ENCODE results near the gene UPB1. TPM values are rescaled to one million over a fixed set of nuclear protein-coding genes. Genes with fewer than 3 reads are reported as not detected.

UPB1 gene
- total RNA-seq (0.75 TPM), polyA plus RNA-seq (ENCODE audit: insufficient read depth in 1 of 8, insufficient read length in 8 of 8, low replicate concordance in 1 of 8) (1 to 10 TPM in 1 of 8 donors, under 1 TPM in 7; 0.29 to 1.0 (median 0.53) TPM)
- long read RNA-seq, donor 1: 0 reads
- long read RNA-seq, donor 2: 0 reads
- long read RNA-seq, donor 3: 0 reads
- long read RNA-seq, donor 4: 0 reads
- long read RNA-seq, donor 5: 0 reads
- long read RNA-seq, donor 6: 0 reads
- long read RNA-seq, donor 7: 0 reads
- long read RNA-seq, donor 8: 0 reads
- long read RNA-seq, donor 9: 0 reads
- long read RNA-seq, donor 10: 0 reads
- long read RNA-seq, donor 11: 0 reads

DNA sequence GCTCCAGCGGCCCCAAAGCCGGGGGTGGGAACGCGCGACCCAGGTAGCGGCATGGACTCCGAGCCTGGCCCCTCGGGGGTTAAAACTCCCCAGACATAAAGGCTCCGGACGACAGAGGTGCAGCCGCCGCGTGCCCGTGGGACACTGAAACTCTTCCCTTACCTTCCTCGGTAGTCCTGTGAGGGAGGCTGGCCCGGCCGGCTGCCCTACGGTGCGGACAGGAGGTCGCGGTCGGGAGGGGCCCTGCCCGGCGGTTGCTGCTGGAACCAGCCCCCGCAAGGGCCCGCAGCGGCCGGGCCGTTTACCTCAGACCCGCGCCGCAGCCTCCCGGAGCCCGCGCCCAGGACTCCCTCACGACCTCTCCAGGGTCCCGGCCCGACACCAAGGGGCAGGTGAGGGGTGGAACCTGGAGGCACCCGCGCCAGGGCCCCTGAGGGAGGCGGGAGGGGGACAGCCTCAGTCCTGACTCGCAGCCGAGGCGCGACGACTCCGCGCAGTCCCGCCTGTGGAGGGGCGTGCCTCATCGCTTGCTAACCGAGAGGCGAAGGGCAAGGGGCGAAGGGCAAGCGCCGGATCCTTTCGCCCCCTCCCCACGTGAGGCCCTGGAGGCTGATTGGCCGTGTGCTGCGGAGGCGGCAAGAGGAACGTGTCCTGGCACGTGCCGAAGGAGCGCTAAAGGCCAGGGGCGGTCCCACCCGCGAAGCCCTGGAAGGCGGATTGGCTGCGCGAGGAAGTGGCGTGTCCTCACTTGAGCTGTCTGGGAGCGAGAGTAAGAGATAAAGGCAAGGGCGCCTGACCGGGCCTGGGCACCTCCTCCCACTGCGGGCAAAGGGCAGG, at the start of gene UPB1:
Gene UPB1 (plus strand): TSS at position 805 of the 837 bp plus-strand sequence. CDS start 72 bp downstream, outside the sequence.
- Histone ChIP-seq H3K9me3 (replicated peaks; ENCODE audit: control insufficient read depth, low read depth, low read length) (no peaks in the 10 kb centered on the region), H3K27me3 (ENCODE audit: control insufficient read depth, insufficient read depth, low read length) (peaks cover 38% of the 10 kb centered on the region), H3K36me3 (ENCODE audit: control insufficient read depth, insufficient read depth, low read length) (no peaks in the 10 kb centered on the region), H3K4me1 (ENCODE audit: control insufficient read depth, insufficient read depth, low read length) (peaks cover 7% of the 10 kb centered on the region), H3K27ac (ENCODE audit: low read length) (no peak within 1 kb of the TSS), H3K4me3 (ENCODE audit: low read length) (peak within 1 kb of the TSS; percentile 13)
- no peak for DNase-seq
- 23% methylated on average over 59 of the region's 76 CpGs for WGBS (ENCODE audit: insufficient coverage)

DNA sequence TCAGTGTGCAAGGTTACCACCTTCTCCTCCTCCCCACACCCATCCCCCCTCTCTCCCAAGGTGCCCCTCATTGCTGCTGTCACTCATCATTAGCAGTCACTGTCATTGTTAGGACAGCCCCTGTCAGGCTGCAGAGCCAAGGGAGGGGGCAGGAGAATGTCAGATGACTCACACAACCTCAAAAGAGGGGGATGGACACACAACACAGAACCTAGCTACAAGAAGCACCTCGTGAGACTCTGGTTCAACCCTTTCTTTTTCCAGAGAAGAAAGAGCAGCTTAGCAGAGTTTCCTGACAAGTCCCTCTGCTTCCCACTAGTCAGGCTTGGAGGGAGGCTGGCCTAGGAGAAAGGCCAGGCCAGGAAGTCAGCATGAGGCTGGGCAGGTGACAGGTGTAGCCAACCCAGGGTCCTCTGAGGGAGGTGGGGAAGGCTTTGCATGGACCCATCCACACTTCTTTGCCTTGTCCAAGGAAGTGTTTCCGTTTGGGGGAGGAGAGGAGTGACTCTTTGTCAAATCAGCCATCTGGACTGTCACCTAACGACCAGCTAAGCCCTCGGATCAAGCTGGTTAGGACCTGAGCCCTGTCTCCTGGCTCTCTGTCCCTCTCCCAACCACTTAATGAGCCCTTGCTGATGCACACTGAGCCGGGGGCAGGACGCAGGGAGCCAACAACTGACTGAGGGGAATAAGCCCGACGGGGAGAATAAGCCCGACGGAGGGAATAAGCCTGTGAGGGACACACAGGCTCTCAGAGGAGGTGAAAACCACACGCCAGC, 49.5 kb upstream of the UPB1 start:
- Histone ChIP-seq H3K27me3 (ENCODE audit: control insufficient read depth, insufficient read depth, low read length) (peaks cover 3% of the 10 kb centered on the region), H3K36me3 (ENCODE audit: control insufficient read depth, insufficient read depth, low read length) (peaks cover 19% of the 10 kb centered on the region), H3K4me1 (ENCODE audit: control insufficient read depth, insufficient read depth, low read length) (peaks cover 55% of the 10 kb centered on the region), H3K4me3 (ENCODE audit: low read length) (no peak overlapping the region), H3K9me3 (replicated peaks; ENCODE audit: control insufficient read depth, low read depth, low read length) (no peaks in the 10 kb centered on the region), H3K27ac (ENCODE audit: low read length) (no peak overlapping the region)
- 56% methylated on average over 9 of the region's 11 CpGs for WGBS (ENCODE audit: insufficient coverage)
- no peak for DNase-seq

DNA sequence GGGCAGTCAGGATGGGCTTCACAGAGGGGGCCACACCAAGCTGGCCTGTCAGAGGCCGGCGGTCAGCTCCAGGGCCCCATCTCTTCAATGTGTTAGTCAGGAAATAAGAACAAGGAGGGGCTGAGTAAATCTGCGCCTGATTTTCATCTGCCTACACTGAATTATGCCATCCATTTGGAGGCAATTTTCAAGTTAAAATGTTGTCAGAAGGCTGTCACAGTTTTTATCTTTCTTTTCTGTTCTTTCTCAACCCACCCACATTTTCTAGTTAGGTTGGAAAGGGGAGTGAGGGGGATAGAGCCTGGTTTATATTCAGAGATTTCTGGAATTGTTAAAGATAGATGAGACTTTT, 48.9 kb upstream of the UPB1 start:
- no peak for DNase-seq
- H3K36me3 ChIP-seq (ENCODE audit: control insufficient read depth, insufficient read depth, low read length): peaks cover 14% of the 10 kb centered on the region
- H3K27me3 ChIP-seq (ENCODE audit: control insufficient read depth, insufficient read depth, low read length): peaks cover 3% of the 10 kb centered on the region
- no CpG with 5 or more reads among the region's 3 CpGs for WGBS (ENCODE audit: insufficient coverage)
- H3K27ac ChIP-seq (ENCODE audit: low read length): no peak overlapping the region
- peaks cover 55% of the 10 kb centered on the region for H3K4me1 ChIP-seq (ENCODE audit: control insufficient read depth, insufficient read depth, low read length)
- no peaks in the 10 kb centered on the region for H3K9me3 ChIP-seq (replicated peaks; ENCODE audit: control insufficient read depth, low read depth, low read length)
- no peak overlapping the region for H3K4me3 ChIP-seq (ENCODE audit: low read length)

DNA sequence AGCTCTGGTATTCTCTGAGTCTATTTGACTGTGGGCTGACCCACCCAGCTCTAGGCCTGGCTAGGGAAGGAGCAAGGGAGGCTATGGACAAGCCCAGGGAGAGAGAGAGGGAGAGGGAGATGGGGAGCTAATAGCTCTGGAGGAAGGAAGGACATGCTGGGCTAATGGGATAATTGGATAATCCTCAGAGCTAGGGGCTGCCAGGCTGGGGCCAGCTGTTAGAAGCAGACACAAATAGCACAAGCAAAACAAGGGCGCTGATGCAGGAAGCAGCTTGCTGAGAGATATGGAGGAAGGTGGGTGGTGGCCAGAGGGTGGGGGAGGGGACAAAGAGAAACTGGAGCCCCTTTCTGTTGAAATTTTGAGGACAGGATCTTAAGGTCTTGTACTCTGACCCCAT, 44.5 kb upstream of the UPB1 start:
- Histone ChIP-seq H3K36me3 (ENCODE audit: control insufficient read depth, insufficient read depth, low read length) (no peaks in the 10 kb centered on the region), H3K4me3 (ENCODE audit: low read length) (no peak overlapping the region), H3K4me1 (ENCODE audit: control insufficient read depth, insufficient read depth, low read length) (peaks cover 33% of the 10 kb centered on the region), H3K27ac (ENCODE audit: low read length) (peak overlapping the region; percentile 65), H3K9me3 (replicated peaks; ENCODE audit: control insufficient read depth, low read depth, low read length) (no peaks in the 10 kb centered on the region), H3K27me3 (ENCODE audit: control insufficient read depth, insufficient read depth, low read length) (peaks cover 3% of the 10 kb centered on the region)
- 60% methylated on average over 1 of the region's 1 CpG for WGBS (ENCODE audit: insufficient coverage)
- peak; percentile 87 for DNase-seq

DNA sequence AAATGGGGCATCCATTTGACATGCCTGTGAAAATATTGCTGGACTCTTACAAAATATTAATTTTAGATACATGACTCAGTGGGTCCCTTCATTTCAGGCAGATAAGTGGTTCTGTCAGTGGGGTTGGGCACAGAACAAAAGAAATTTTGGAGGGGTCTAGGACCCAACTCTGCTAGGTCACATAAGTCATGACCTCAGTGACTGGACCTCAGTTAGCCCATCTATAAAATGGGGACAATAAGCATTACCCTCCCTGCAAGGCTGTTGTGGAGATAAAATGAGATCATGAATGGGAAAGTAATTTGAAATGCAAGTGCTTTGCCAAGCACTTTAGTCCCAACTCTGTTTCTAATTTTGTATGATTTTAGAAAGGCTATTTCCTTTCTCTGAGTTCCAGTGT, 44.0 kb upstream of the UPB1 start:
- Histone ChIP-seq H3K27ac (ENCODE audit: low read length) (peak overlapping the region; percentile 51), H3K4me3 (ENCODE audit: low read length) (no peak overlapping the region), H3K9me3 (replicated peaks; ENCODE audit: control insufficient read depth, low read depth, low read length) (no peaks in the 10 kb centered on the region), H3K36me3 (ENCODE audit: control insufficient read depth, insufficient read depth, low read length) (no peaks in the 10 kb centered on the region), H3K27me3 (ENCODE audit: control insufficient read depth, insufficient read depth, low read length) (peaks cover under 1% of the 10 kb centered on the region), H3K4me1 (ENCODE audit: control insufficient read depth, insufficient read depth, low read length) (peaks cover 30% of the 10 kb centered on the region)
- no peak for DNase-seq

DNA sequence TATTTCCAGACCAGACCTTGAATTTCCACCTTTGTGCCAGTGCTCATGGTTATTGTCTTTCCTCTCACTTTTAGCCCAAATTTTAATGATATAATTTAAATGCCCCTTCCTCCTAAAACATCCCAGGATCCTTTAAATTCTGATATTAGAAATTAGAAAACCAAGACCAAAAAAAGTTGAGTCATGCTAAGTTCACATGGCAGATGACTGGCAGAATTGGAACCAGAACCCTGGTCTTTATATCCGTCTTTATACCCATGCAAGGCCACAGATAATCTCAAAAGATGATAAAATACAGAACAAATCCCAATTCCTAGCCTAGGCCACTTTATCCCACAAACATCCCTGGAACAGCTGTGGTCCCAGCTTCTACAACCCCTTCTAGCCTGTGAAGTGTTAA, 41.3 kb upstream of the UPB1 start:
- H3K27me3 ChIP-seq (ENCODE audit: control insufficient read depth, insufficient read depth, low read length): no peaks in the 10 kb centered on the region
- peaks cover 29% of the 10 kb centered on the region for H3K4me1 ChIP-seq (ENCODE audit: control insufficient read depth, insufficient read depth, low read length)
- H3K27ac ChIP-seq (ENCODE audit: low read length): no peak overlapping the region
- H3K4me3 ChIP-seq (ENCODE audit: low read length): no peak overlapping the region
- WGBS (ENCODE audit: insufficient coverage): no CpG with 5 or more reads among the region's 1 CpG
- DNase-seq: no peak
- H3K9me3 ChIP-seq (replicated peaks; ENCODE audit: control insufficient read depth, low read depth, low read length): no peaks in the 10 kb centered on the region
- H3K36me3 ChIP-seq (ENCODE audit: control insufficient read depth, insufficient read depth, low read length): no peaks in the 10 kb centered on the region

DNA sequence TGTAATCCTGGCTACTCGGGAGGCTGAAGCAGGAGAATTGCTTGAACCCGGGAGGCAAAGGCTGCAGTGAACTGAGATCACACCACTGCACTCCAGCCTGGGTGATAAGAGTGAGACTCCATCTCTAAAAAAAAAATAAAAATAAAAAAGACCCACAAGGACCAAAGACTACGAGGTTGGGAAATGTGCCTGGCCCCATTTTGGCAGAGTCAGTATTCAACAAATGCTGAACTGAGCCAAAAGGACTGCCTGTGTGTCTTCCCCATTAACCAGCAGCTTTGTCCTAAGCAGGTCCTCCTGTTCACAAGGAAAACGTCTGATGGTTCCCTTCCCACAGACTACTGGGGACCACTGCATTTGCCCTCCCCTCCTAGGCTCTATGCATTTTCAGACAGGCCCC, 40.1 kb upstream of the UPB1 start:
- peaks cover 21% of the 10 kb centered on the region for H3K4me1 ChIP-seq (ENCODE audit: control insufficient read depth, insufficient read depth, low read length)
- no peaks in the 10 kb centered on the region for H3K9me3 ChIP-seq (replicated peaks; ENCODE audit: control insufficient read depth, low read depth, low read length)
- H3K27me3 ChIP-seq (ENCODE audit: control insufficient read depth, insufficient read depth, low read length): no peaks in the 10 kb centered on the region
- WGBS (ENCODE audit: insufficient coverage): no CpG with 5 or more reads among the region's 4 CpGs
- H3K36me3 ChIP-seq (ENCODE audit: control insufficient read depth, insufficient read depth, low read length): no peaks in the 10 kb centered on the region
- no peak overlapping the region for H3K4me3 ChIP-seq (ENCODE audit: low read length)
- peak; percentile 30 for DNase-seq
- no peak overlapping the region for H3K27ac ChIP-seq (ENCODE audit: low read length)

DNA sequence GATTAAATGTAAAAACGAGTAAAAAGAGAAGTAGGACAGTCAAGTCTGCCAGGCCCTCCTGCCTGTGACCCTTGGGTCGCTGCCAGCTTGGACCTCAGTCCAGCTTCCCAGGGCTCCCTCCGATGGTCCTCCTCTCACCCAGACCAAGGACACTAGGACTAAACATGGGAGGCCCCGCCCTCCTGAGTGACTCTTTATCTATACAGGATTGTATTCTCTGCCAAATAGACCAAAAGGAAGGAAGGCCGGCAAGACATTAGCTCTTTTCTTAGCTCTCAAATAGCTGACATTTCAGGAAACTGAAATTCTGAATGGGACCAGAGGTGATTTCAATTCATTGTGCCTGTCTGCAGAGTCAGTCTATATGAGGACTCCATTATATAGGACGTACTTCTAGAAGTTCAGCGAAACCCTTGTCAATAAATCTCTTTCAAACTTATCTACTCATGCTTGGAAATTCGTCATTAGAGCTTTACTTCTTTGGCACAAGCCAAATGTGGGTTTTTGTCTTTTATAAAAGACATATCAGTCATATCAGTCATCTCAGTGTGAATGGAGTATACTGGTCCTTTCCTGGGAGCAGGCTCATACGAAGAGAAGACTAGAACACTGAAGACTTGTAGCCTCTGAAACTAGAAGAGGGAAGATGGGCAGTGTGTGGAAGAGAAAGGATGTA, 39.2 kb upstream of the UPB1 start:
- 56% methylated on average over 3 of the region's 9 CpGs for WGBS (ENCODE audit: insufficient coverage)
- Histone ChIP-seq H3K4me3 (ENCODE audit: low read length) (no peak overlapping the region), H3K4me1 (ENCODE audit: control insufficient read depth, insufficient read depth, low read length) (peaks cover 15% of the 10 kb centered on the region), H3K9me3 (replicated peaks; ENCODE audit: control insufficient read depth, low read depth, low read length) (no peaks in the 10 kb centered on the region), H3K36me3 (ENCODE audit: control insufficient read depth, insufficient read depth, low read length) (no peaks in the 10 kb centered on the region), H3K27ac (ENCODE audit: low read length) (peak overlapping the region; percentile 24), H3K27me3 (ENCODE audit: control insufficient read depth, insufficient read depth, low read length) (no peaks in the 10 kb centered on the region)
- peak; percentile 53 for DNase-seq

DNA sequence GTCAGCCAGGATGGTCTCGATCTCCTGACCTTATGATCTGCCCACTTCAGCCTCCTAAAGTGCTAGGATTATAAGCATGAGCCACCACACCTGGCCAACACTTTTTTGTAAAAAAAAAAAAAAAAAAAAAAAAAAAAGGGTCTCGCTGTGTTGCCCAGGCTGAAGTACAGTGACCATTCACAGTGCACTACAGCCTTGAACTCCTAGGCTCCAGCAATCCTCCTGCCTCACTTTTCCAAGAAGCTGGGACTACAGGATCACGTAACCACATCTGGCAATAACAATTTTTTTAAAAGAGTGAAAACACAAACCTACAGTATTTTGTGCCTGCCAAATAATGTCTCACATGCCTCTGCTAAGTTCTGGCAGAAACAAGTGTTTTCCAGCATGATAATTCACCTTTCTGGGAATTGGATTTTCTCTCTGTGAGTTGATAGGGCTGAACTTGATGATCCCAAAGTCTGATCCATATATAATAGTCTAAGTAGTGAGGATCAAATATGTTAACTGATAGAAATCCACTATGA, 37.2 kb upstream of the UPB1 start:
- 43% methylated on average over 1 of the region's 3 CpGs for WGBS (ENCODE audit: insufficient coverage)
- DNase-seq: peak; percentile 80
- Histone ChIP-seq H3K4me1 (ENCODE audit: control insufficient read depth, insufficient read depth, low read length) (peaks cover 11% of the 10 kb centered on the region), H3K9me3 (replicated peaks; ENCODE audit: control insufficient read depth, low read depth, low read length) (no peaks in the 10 kb centered on the region), H3K27ac (ENCODE audit: low read length) (no peak overlapping the region), H3K27me3 (ENCODE audit: control insufficient read depth, insufficient read depth, low read length) (no peaks in the 10 kb centered on the region), H3K36me3 (ENCODE audit: control insufficient read depth, insufficient read depth, low read length) (no peaks in the 10 kb centered on the region), H3K4me3 (ENCODE audit: low read length) (no peak overlapping the region)

Measured in muscle of leg (tissue), 16 donors.